Activated gamma-delta T cell treated with Interleukin-2 at 50 U/mL for 16 hours (primary cell): ENCODE measurements around the gene NME7.
"Not testable (repeated sequence)": the region's sequence is repeated elsewhere in the genome, so short reads cannot be mapped to it uniquely, and the experiment has no call there.

ENCODE experiments used
- DNase-seq: peaks from one replicate; pipeline ENCODE4 v3.0.0-alpha.2; 2020

Gene NME7

GRCh38 chr1:169149555-169150286, 217.9 kb downstream of the NME7 start:
- DNase-seq: no peak

GRCh38 chr1:169148472-169149252, 218.9 kb downstream of the NME7 start:
- no peak for DNase-seq

DNA sequence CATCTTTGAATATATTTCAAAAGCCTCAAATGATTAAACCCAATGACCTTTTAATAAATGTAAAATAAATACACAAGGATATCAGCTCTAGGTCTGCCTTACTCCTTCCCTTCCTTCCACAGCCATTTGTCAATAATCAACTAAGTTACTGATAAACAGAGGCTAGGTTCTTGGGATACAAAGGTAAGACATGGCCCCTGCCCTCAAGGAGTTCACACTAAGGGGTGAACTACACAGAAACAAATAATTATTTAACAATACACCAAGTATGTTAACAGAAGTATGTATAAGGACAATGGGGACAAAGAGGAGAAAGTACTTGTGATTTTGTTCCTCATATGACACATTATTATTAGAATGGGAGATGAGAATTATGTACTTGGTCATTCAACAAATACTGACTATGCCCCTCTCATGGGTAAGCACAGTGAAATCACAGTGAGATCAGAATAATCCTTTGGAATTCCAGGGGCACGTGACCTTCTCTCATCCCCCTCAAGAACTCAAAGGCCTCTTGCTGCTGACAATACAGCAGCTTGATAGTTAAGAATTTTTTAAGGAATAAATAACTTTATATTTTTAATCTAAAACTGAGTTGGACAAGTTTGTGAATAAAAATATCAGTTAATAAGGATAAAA, 220.9 kb downstream of the NME7 start:
- DNase-seq: no peak

DNA sequence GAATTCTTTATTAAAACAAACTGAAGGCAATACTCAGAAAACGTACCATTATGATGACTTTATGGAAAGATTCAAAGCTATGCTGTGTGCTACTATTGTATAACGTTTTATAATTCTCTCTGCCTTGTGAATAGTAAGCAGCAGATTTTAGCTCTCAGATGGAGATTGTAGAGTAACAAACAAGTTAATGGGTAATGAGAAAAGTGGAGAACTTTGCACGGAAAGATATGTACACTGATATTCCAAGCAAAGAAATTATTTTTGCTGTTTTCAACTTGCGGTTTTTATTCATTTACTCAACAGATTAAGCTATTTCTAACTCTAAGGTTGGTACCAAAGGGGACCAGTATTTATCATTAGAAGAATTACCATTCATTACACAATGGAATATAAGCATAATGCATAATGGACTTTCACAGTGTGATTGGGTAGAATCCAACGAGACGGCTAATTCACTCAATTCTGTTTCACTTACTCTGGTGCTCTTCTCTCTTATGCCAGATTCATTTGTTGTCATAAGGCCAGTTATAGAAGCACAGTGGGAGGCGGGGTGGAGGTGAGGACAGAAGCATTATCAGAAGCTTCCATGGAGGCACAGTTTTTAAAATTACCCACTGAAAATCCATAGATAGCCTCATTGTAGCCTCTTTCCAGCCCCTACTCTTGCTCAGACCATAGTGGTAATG, 222.5 kb downstream of the NME7 start:
- DNase-seq: no peak

DNA sequence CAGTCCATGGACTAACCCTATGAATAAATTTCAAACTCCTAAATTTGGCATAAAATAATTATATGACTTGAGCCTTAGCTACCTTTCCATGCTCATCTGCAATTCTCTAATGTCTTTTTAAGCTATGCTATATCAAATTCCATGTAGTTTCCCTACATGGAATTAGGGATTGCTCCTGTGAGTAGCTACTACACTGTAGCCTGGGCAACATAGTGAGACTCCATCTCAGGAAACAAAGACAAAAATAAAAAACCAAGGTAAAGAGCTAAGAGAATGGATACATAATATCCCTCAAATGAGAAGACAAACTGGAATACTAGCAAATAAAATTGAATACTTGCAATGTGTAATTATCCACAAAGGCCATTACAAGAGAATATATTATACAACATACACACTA, 223.6 kb downstream of the NME7 start:
- no peak for DNase-seq

- DNase-seq: no peak
Measured at GRCh38 chr1:169143346-169143745, 224.3 kb downstream of the NME7 start.

- no peak for DNase-seq
Measured at GRCh38 chr1:169142129-169142528, 225.5 kb downstream of the NME7 start.

GRCh38 chr1:169141356-169141755, 226.2 kb downstream of the NME7 start:
- DNase-seq: no peak

- DNase-seq: no peak
Measured at GRCh38 chr1:169138866-169139670, 228.5 kb downstream of the NME7 start.

DNA sequence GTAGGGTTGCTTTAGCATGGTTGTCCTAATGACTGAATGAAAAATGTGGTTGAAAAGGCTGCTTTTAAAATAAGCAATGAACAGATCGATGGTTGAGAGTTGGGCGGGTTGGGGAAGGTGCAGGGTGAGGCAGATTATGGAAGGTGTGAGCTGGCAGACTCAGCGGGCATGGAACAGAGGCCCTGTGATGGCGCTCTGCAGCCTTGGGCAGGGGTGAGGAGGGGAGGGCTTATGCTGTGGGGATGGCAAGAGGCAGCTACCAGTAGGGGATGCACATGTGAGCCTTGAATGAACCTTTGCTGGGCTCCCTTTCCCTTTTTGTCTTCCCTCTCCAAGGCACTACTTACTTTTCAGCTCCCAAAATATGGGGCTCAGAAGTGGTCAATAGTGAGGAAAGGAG, 230.2 kb downstream of the NME7 start:
- no peak for DNase-seq

DNA sequence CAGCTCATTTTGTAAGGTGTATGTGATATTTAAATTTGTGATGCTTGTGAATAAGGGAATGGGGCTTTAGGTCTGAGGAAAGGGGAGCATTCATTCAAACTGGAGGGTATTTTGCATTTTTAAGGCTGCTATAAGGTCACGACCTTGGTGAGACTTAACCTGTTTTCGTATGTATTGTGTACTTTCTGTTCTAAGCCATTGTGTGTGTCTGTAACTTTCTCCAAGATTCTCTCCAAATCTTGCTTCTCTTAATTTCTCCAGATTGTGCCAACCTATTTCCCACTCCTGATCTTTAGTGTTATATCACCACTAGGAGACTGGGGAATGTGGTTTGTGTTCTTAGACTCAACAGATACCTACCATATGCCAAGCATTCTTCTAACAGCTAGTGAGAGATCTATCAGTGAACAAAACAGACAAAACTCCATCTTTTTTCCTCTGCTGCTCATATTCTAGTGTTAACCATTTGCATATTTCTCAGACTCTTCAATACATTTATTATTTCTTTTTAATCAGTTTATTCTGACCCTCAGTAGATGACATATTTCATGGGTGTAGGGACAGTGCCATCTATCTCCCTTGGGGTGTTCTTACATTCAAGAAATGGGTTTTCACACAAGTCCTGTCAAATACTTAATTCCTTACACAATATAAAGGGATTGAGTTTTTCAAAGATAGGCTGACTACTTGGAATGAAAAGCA, 233.6 kb downstream of the NME7 start:
- no peak for DNase-seq

GRCh38 chr1:169133228-169133576, 234.4 kb downstream of the NME7 start:
- no peak for DNase-seq

DNA sequence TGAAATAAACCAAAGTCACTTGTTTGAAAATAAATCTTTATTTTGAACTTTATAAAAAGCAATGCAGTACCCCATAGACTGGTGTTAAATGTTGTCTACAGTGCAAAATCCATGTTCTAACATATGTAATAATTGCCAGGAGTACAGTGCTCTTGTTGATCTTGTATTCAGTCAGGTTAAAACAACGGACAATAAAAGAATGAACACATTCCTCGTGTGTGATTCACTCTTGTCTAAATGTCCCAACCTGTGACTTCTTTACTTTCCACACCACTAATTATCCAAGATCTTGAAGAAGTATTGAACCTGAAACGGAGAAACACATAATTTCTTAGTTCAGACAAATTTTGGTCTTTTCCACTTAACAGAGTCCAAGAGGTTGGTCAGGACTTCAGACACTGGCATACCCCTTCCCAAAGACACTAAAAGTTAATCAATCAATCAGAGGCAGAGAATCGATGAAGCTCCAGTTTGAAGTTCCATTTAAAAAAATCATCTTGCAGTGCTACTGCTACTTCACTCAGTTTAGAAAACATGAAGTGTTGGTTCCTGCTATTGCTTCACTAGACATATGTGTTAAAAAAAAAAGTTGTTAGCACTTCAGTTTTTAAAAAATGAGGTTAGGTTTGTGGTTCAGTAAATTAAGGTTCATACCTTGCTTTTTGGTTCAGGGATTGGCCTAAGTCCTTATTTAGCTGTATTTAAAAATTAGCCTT, 234.9 kb downstream of the NME7 start:
- DNase-seq: no peak

DNA sequence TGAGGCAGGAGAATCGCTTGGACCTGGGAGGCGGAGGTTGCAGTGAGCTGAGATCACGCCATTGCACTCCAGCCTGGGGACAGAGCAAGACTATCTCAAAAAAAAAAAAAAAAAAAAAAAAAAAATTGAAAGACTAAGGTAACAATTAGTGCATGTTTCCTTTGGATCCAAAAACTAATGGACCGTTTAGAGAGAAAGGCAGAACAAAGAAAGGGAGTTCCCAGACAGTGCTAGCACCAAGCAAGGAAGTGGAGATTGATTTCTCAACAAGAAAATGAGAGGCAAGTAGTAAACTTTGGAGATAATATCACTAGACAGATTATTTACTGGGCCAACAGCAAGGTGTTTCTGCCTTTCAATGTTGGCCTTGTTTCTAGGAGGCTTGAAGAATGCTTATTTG, 236.9 kb downstream of the NME7 start:
- DNase-seq: no peak

GRCh38 chr1:169129109-169129784, 238.3 kb downstream of the NME7 start:
- DNase-seq: no peak

DNA sequence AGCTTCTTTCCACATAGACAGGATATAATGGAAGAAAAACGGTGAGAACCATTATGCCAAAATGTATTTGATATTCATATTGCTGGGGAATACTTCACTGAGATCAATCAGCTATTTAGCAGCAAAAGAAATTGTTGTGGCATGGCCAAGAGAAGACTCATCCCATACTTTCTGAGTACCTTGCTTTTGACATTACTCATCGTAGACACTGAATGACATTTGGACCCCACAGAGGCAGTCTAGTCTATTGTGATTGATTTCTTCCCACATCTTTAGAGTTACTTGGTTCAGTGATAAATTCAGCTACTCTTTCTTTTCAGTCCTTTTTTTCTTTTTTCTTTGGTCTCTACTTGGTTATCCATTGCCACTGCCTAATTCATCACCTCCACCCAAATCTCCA, 239.0 kb downstream of the NME7 start:
- DNase-seq: no peak

GRCh38 chr1:169127305-169127704, 240.3 kb downstream of the NME7 start:
- DNase-seq: no peak

- no peak for DNase-seq
Measured at GRCh38 chr1:169126335-169126734, 241.3 kb downstream of the NME7 start.

GRCh38 chr1:169125597-169125996, 242.0 kb downstream of the NME7 start:
- DNase-seq: not testable (repeated sequence)

- no peak for DNase-seq
Measured at GRCh38 chr1:169124459-169124858, 243.1 kb downstream of the NME7 start.

GRCh38 chr1:169122976-169123375, 244.6 kb downstream of the NME7 start:
- DNase-seq: no peak
